Lower leg skin (tissue), 3 donors: ENCODE measurements around the gene EVI5L.

Experiments used
- POLR2A ChIP-seq, 2 donors: fragments of 450-650 bp; IDR thresholded peaks; one replicate each; pipeline ENCODE4 v1.6.1; 2016 to 2017; ENCODE audit warnings: antibody characterized with exemption in 2 of 2, mild to moderate bottlenecking in 1 of 2, moderate library complexity in 1 of 2
- TF ChIP-seq, protein P1 (sequence below), 3 donors: fragments of 450-650 bp; IDR thresholded peaks; one replicate each; pipeline ENCODE4 v1.5.1; 2016; ENCODE audit warnings: antibody characterized with exemption in 3 of 3, mild to moderate bottlenecking in 3 of 3, moderate library complexity in 2 of 3

DNA sequence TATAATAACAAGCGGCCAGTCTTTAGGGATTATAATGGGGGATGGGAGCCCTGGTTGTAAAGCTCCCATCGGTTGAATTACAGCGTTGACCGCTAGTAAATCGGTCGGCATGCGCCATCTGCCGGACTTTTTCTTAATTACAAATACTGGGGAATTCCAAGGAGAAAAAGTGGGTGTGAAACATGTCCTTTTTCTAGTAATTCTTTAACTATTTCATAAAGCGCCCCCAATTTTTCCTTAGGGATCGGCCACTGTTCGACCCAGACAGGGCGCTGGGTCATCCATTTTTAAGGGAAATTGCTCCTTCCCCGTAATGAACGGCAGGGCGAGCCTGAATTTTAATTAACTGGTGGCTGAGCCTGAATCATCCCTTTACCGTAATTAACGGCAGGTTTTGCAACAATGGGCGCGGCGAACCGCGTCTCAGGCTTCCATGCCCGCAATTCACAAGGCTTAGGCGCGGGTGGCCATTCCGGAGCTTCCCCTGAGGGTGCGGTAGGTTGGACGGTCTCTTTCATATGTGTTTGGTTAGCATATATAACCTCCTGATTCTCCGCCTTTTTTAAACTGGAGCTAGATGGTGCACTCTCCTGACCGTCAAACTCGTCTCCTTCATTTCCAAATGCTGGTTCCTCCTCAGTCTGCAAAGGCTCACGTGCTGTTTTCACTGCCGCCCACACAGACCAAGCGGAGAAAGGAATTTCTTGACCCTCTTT, 30.2 kb upstream of the EVI5L start:
- no peak for TF ChIP-seq POLR2A (IDR thresholded peaks at IDR 0.05)
- TF ChIP-seq, protein P1, sequence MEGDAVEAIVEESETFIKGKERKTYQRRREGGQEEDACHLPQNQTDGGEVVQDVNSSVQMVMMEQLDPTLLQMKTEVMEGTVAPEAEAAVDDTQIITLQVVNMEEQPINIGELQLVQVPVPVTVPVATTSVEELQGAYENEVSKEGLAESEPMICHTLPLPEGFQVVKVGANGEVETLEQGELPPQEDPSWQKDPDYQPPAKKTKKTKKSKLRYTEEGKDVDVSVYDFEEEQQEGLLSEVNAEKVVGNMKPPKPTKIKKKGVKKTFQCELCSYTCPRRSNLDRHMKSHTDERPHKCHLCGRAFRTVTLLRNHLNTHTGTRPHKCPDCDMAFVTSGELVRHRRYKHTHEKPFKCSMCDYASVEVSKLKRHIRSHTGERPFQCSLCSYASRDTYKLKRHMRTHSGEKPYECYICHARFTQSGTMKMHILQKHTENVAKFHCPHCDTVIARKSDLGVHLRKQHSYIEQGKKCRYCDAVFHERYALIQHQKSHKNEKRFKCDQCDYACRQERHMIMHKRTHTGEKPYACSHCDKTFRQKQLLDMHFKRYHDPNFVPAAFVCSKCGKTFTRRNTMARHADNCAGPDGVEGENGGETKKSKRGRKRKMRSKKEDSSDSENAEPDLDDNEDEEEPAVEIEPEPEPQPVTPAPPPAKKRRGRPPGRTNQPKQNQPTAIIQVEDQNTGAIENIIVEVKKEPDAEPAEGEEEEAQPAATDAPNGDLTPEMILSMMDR (IDR thresholded peaks at IDR 0.05), result no peak
